KG1 (cell line): Measurements from ENCODE around the gene CMTM4.
"Not testable (repeated sequence)": the region's sequence is repeated elsewhere in the genome, so short reads cannot be mapped to it uniquely, and the experiment has no call there.

Source experiments
- DNase-seq: peaks from one replicate; lab custom pipeline; 2025; lab: John Stamatoyannopoulos, UW

CMTM4 gene

GRCh38 chr16:66616169-66616568 lies 80.4 kb downstream of the CMTM4 start:
- DNase-seq = no peak

- DNase-seq = no peak
Measured at GRCh38 chr16:66614161-66614802, 82.3 kb downstream of the CMTM4 start.

DNA sequence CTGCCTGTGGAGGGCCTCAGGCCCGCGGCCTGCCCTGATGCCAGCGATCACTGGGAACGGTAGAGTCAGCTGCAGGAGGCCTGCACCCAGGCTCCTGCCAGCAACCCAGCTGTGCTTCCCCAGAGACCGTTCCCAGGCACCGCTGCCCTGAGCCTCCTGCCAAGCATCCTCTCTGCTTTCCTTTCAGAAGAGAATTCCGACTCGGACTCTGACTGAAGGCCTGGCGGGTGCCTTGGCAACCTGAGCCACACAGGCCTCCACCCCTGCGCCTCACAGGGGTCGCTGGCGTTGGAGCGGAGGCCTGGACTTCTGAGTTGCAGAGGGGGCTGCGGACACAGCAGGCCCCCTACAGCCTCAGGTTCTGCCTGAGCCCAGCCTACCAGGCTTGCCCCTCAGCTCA lies 84.1 kb downstream of the CMTM4 start:
- DNase-seq = no peak

GRCh38 chr16:66611911-66612310 lies 84.6 kb downstream of the CMTM4 start:
- not testable (repeated sequence) for DNase-seq

- DNase-seq = no peak
Measured at GRCh38 chr16:66610111-66610820, 86.3 kb downstream of the CMTM4 start.

DNA sequence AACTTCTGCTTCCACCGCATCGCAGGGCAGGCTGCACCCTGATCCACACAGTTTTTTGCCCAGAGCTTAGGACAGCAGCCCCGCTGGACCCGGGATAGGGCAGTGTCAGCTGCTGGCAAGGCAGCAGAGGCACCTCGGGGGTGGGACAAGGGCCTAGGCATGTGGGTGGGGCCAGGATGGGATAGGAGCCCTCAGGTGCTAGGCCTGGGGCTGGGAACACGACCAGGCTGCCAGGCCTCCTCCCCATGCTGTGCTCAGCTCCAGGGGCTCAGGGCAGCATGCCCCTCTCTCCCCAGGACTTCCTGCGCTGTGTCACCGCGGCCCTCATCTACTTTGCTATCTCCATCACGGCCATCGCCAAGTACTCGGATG lies 87.4 kb downstream of the CMTM4 start:
- no peak for DNase-seq

- peak; percentile 64 for DNase-seq
Measured at GRCh38 chr16:66608241-66609138, 88.1 kb downstream of the CMTM4 start.

GRCh38 chr16:66605979-66606751 lies 90.4 kb downstream of the CMTM4 start:
- DNase-seq = no peak

- no peak for DNase-seq
Measured at GRCh38 chr16:66605177-66605978, 91.2 kb downstream of the CMTM4 start.

DNA sequence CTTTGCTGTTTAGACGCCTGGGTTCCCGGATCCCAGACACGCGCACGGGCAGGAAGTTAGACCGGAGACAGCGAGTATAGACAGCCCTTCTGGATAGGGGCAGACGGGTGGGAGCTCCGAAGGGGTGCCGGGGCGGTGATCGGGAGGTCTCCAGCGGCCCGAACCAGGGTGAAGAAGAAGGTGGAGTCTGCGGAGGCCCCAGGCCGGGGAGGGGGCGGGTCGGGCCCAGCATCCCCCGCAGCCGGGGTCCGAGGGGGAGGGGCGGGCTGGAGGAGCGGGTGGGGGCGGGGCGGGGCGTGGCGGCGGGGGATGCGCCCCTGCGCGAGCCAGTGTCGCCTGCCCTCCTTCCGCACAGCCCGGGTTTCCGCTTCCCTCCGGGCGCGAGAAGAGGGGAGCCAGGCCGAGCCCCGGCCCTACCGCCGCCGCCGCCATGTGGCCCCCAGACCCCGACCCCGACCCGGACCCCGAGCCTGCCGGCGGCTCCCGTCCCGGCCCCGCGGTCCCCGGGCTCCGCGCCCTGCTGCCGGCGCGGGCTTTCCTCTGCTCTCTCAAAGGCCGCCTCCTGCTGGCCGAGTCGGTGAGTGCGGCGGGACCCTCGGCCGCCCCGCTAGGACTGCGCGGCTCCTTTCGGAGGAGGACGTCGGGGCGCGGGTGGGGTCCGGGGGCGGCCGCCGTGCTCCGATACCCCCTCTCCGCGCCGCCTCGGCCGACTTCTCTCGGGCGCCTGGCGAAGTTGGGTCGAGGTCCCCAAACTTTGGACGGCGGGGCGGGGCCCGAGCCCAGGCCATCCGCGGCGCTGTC lies 92.0 kb downstream of the CMTM4 start, which contains the start of gene CMTM3:
CMTM3 (plus strand) TSS at position 329 of the 801 bp plus-strand sequence; CDS start at position 431, 102 bp downstream.
- DNase-seq = peak; percentile 59

DNA sequence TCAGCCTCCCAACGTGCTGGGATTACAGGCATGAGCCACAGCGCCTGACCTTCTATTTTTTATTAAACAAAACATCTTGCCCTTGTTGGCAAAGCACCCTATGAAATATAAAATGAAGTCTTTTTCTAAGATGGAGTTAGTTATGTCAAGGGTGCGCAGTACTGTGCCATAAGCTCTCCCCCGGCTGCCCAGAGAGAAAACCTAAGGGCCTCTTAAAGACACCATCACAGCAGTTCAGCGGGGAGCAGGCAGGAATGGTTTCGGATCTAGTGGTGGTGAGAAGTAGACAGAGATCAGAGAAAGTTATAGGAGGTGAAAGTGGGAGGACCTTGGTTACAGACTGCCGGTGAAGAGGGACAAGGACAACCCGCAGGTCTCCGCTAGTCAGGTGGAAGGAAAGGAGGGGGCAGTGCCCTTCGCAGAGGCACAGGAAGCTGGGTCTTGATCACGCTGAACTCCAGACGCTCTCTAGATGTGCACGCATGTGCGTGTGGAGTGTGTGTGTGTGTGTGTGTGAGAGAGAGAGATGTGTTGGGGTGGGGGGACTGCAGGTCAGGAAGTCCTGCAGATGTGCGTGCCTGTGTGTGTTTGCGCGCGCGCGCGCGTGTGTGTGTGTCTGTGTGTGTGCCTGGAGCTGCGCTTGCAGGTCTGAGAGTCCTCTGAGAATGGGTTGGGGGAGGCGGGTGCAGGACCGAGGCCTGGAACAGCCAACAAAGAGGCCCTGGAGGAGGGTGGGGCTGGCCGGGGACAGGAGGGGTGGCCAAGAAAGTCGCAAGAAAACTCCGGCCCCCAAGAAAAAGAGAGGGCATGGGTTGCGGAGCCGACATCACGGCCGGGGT lies 92.8 kb downstream of the CMTM4 start:
- DNase-seq = peak; percentile 65

DNA sequence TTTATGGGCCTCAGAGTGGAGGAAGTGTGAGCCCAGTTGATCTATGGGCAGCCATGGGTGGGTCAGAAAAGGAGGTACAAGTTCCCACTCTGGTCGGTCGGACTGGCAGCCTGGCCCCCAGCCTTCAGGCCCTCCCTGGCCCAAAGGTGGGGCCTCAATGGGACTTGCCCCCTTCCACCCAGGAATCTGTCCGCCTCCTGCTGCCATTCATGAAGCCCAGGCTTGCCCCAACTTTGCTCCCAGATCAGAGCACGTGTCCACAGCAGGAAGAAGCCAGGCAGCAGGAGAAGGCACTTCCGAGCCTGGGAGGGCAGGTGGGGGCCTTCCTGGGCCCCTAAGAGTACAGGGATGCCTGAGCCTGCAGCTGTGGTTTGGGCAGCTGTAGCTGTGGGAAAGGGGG lies 95.1 kb downstream of the CMTM4 start:
- DNase-seq = no peak

- DNase-seq = no peak
Measured at GRCh38 chr16:66600477-66600876, 96.1 kb downstream of the CMTM4 start.

GRCh38 chr16:66599726-66600125 lies 96.8 kb downstream of the CMTM4 start:
- no peak for DNase-seq

- no peak for DNase-seq
Measured at GRCh38 chr16:66598111-66598510, 98.4 kb downstream of the CMTM4 start.

DNA sequence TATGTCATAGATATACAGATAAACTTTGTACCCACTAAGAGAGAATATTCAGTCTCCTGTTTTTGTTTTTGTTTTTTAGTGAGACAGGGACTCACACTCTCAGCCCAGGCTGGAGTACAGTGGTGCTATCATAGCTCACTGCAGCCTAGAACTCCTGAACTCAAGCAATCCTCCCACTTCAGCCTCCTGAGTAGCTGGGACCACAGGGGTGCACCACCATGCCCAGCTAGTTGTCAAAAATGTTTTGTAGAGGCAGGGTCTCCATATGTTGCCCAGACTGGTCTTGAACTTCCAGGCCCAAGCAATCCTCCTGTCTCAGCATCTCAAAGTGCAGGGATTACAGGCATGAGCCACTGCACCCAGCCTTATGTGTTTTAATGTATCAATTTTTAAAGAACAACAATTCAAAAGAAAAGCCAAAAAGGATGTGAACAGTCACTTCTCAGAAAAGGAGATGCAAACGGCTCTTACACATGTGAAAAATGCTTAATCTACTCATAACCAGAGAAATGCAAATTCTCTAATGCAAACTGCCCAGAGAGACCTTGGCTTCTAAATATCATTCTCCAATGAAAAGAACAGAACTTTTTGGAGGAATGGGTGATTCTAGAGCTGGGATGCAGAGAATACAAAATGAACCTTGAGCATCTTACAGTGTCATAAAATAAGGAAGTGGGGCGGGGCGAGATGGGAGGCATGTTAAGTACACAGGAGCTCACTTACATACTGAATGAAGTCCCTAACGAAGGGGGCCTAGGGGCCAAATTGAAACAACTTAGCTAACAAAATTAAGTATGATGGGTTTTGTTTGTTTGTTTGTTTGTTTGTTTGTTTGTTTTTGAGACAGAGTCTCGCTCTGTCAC lies 99.3 kb downstream of the CMTM4 start:
- no peak for DNase-seq

GRCh38 chr16:66596559-66596958 lies 100.0 kb downstream of the CMTM4 start:
- DNase-seq = not testable (repeated sequence)

GRCh38 chr16:66594739-66595138 lies 101.8 kb downstream of the CMTM4 start:
- no peak for DNase-seq
